OCI-LY1 (cell line): ENCODE data around the gene ADAMTSL2.

Experiments used
- H2AFZ ChIP-seq: fragments of 200-600 bp; sonication (generic), shearing (Covaris generic); 2 replicates; pipeline ENCODE4 v1.6.0; 2014; ENCODE audit warnings: antibody characterized with exemption, mild to moderate bottlenecking, low read length
- H3F3A ChIP-seq: fragments of 200-600 bp; sonication (generic), shearing (Covaris generic); 2 replicates; pipeline ENCODE4 v1.6.0; 2014; ENCODE audit warnings: mild to moderate bottlenecking, antibody characterized with exemption, low read length, moderate library complexity; ENCODE audit not compliant: insufficient read depth
- H3K27ac ChIP-seq: fragments of 200-600 bp; sonication (generic); 2 replicates; pipeline ENCODE4 v1.5.1; 2014; ENCODE audit warnings: low read length, mixed run types, mild to moderate bottlenecking, low read depth; ENCODE audit not compliant: poor library complexity, severe bottlenecking
- H3K27me3 ChIP-seq: fragments of 200-600 bp; sonication (generic); 2 replicates; pipeline ENCODE4 v1.6.0; 2014; ENCODE audit warnings: antibody characterized with exemption, mild to moderate bottlenecking, low read length, moderate library complexity; ENCODE audit not compliant: insufficient read depth
- H3K36me3 ChIP-seq: fragments of 200-600 bp; sonication (generic); 2 replicates; pipeline ENCODE4 v1.6.1; 2014; ENCODE audit warnings: mild to moderate bottlenecking, antibody characterized with exemption, low read length, moderate library complexity, mixed read lengths; ENCODE audit not compliant: insufficient read depth
- H3K4me1 ChIP-seq: fragments of 200-600 bp; sonication (generic); 2 replicates; pipeline ENCODE4 v1.5.1; 2014; ENCODE audit warnings: mild to moderate bottlenecking, low read length, moderate library complexity; ENCODE audit not compliant: insufficient read depth, severe bottlenecking
- H3K4me2 ChIP-seq: fragments of 200-600 bp; sonication (generic), shearing (Covaris generic); 2 replicates; pipeline ENCODE4 v1.6.1; 2014; ENCODE audit warnings: low read length
- H3K4me3 ChIP-seq: fragments of 200-600 bp; sonication (generic); 2 replicates; pipeline ENCODE4 v1.5.1; 2014; ENCODE audit warnings: low read length, low read depth, mild to moderate bottlenecking, mixed read lengths; ENCODE audit not compliant: poor library complexity, severe bottlenecking
- H3K79me2 ChIP-seq: fragments of 200-600 bp; shearing (Covaris generic); 2 replicates; pipeline ENCODE4 v1.6.1; 2016; ENCODE audit warnings: mixed run types, low read length, mixed read lengths; ENCODE audit not compliant: insufficient read depth
- H3K9ac ChIP-seq: fragments of 200-600 bp; sonication (generic), shearing (Covaris generic); 2 replicates; pipeline ENCODE4 v1.6.1; 2014; ENCODE audit warnings: mild to moderate bottlenecking, low read length, mixed read lengths
- H3K9me2 ChIP-seq: fragments of 200-600 bp; sonication (generic), shearing (Covaris generic); 2 replicates; pipeline ENCODE4 v1.6.1; 2014; ENCODE audit warnings: low read depth, mild to moderate bottlenecking, low read length, mixed read lengths
- H3K9me3 ChIP-seq: fragments of 200-600 bp; shearing (Covaris generic); 2 replicates; pipeline ENCODE4 v1.6.1; 2014; ENCODE audit warnings: low read length, mixed read lengths
- H4K20me1 ChIP-seq: fragments of 200-600 bp; sonication (generic), shearing (Covaris generic); 2 replicates; pipeline ENCODE4 v1.6.0; 2016; ENCODE audit warnings: mild to moderate bottlenecking, low read length; ENCODE audit not compliant: insufficient read depth
- EZH2 ChIP-seq: fragments of 200-600 bp; sonication (generic), shearing (Covaris generic); IDR thresholded peaks from 2 replicates; pipeline ENCODE4 v1.8.0; 2017; ENCODE audit warnings: borderline replicate concordance, mixed run types, mild to moderate bottlenecking, antibody characterized with exemption, low read length, moderate library complexity, mixed read lengths
- TF ChIP-seq, protein P1 (sequence below): fragments of 200-600 bp; sonication (generic), shearing (Covaris generic); IDR thresholded peaks from 2 replicates; pipeline ENCODE4 v1.5.1; 2017; ENCODE audit warnings: mild to moderate bottlenecking, antibody characterized with exemption, low read length, moderate library complexity, mixed read lengths

Gene ADAMTSL2

DNA sequence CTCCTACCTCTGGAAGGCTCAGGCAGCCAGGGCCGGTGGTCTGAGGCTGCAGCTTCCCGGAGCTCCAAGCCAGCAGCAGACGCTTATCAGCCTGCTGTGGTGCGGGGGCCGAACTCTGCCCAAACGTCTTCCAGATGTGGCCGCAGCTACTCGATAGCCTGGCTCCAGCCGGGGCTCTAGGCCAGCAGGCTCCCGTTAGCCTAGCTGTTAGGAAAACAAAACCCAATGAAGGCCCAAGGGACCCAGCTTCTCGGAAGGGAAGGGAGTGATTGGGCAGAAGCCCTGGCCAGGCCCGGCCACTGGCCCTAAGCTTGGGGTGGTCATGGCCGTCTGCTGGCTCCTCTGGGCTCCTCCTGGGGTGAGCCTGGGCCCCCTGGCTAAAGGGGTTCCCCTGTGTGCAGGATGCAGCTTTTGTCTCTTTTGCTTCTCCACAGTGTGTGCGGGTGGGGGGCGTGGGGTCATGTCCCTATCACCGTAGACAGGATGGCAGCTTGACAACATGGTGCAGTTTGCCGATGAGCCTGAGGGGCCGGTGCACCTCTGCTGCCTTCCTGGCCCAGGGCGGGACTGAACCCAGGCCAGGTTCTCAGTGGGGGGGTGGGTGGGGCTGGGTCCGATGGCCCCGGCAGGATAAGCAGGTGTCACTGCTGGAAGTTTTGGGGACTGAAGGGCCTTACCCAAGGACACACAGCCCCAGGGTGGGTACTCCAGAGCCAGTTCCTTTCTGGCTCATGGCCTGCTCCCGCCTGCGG is 28.4 kb upstream of the ADAMTSL2 start:
- no peak overlapping the region for H2AFZ ChIP-seq
- no peaks in the 10 kb centered on the region for H3K9me2 ChIP-seq
- no peaks in the 10 kb centered on the region for H3K79me2 ChIP-seq
- no peak overlapping the region for H3K4me3 ChIP-seq
- H3F3A ChIP-seq, result no peaks in the 10 kb centered on the region
- no peak overlapping the region for H3K4me2 ChIP-seq
- no peak overlapping the region for H3K27ac ChIP-seq
- H3K4me1 ChIP-seq, result no peaks in the 10 kb centered on the region
- TF ChIP-seq, protein P1, sequence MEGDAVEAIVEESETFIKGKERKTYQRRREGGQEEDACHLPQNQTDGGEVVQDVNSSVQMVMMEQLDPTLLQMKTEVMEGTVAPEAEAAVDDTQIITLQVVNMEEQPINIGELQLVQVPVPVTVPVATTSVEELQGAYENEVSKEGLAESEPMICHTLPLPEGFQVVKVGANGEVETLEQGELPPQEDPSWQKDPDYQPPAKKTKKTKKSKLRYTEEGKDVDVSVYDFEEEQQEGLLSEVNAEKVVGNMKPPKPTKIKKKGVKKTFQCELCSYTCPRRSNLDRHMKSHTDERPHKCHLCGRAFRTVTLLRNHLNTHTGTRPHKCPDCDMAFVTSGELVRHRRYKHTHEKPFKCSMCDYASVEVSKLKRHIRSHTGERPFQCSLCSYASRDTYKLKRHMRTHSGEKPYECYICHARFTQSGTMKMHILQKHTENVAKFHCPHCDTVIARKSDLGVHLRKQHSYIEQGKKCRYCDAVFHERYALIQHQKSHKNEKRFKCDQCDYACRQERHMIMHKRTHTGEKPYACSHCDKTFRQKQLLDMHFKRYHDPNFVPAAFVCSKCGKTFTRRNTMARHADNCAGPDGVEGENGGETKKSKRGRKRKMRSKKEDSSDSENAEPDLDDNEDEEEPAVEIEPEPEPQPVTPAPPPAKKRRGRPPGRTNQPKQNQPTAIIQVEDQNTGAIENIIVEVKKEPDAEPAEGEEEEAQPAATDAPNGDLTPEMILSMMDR, result no peak
- no peak for TF ChIP-seq EZH2
- H3K9ac ChIP-seq, result no peak overlapping the region
- H3K36me3 ChIP-seq, result no peaks in the 10 kb centered on the region; the same call in 1 of the 2 replicates
- H3K27me3 ChIP-seq, result peaks cover 18% of the 10 kb centered on the region; the same call in 1 of the 2 replicates
- peaks cover 6% of the 10 kb centered on the region; the same call in 1 of the 2 replicates for H3K9me3 ChIP-seq
- H4K20me1 ChIP-seq, result no peaks in the 10 kb centered on the region

DNA sequence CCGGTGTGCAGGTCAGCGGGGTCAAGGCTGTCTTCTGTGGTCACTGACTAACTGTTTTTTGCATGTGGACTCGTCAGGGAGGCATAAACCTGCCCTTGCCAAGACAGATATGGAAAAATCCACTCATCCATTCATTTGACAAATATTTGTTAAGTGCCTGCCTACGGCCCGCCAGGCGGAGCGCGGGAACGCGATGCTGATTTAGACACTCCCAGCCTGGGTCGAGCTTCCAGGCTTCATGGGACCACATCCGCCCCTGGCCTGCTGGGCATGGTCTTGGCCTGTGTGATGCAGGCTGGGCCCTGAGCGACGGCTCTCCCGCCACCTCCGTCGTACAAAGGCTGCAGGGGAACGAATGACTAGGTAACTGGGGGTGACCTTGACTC is 27.9 kb upstream of the ADAMTSL2 start:
- no peak overlapping the region for H3K27ac ChIP-seq
- H3K9me2 ChIP-seq, result no peaks in the 10 kb centered on the region
- H3K79me2 ChIP-seq, result no peaks in the 10 kb centered on the region
- no peaks in the 10 kb centered on the region; the same call in 1 of the 2 replicates for H3K36me3 ChIP-seq
- no peak overlapping the region for H3K9ac ChIP-seq
- no peak overlapping the region for H3K4me3 ChIP-seq
- H3K4me2 ChIP-seq, result no peak overlapping the region
- no peaks in the 10 kb centered on the region for H3F3A ChIP-seq
- H4K20me1 ChIP-seq, result no peaks in the 10 kb centered on the region
- no peak for TF ChIP-seq EZH2
- TF ChIP-seq, protein P1, result no peak
- peaks cover 6% of the 10 kb centered on the region; the same call in 1 of the 2 replicates for H3K9me3 ChIP-seq
- no peak overlapping the region for H2AFZ ChIP-seq
- H3K27me3 ChIP-seq, result peaks cover 13% of the 10 kb centered on the region; the same call in 1 of the 2 replicates
- H3K4me1 ChIP-seq, result no peaks in the 10 kb centered on the region

DNA sequence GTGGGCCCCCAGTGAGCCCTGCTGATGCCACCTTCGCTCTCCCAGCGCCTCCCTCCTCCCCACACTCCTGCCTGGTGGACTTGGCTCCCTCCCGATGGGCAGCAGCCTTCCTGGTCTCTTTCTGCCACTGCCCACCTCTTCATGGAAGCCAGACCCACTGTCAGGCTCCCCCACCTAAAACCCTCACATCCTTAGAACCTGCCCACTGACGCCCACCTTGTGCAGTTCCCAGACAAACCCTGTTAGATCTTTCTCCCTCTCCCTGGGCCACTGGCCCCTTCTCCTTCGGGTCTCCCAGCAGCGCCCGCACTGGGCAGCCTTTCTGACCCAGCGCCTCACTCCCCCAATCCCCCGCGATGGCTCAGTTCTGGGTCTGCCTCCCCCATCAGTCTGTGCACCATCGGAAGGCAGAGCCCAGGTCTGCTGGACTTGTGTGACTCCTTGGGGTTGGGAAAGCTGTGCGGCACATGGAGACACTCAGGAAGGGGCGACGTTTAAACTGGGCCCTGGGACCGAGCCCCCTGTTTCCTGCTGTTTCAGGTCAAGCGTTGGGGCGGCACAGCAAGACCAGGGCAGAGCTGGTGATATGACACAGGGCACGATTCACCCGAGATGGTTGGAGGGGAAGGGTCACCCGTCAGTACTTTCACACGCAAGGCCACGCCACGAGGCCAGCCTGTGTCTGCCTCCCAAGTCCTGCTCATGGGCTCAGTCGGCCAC is 27.1 kb upstream of the ADAMTSL2 start:
- Histone ChIP-seq H3K27ac (no peak overlapping the region), H3K27me3 (peaks cover 13% of the 10 kb centered on the region; the same call in 1 of the 2 replicates), H4K20me1 (no peaks in the 10 kb centered on the region), H3K9me2 (no peaks in the 10 kb centered on the region), H3K4me1 (no peaks in the 10 kb centered on the region), H3K9me3 (peaks cover 4% of the 10 kb centered on the region; the same call in 1 of the 2 replicates), H3K9ac (no peak overlapping the region), H3K4me2 (no peak overlapping the region), H3K36me3 (no peaks in the 10 kb centered on the region; the same call in 1 of the 2 replicates), H3F3A (no peaks in the 10 kb centered on the region), H3K4me3 (no peak overlapping the region), H3K79me2 (no peaks in the 10 kb centered on the region), H2AFZ (no peak overlapping the region)
- TF ChIP-seq, protein P1, result no peak
- no peak for TF ChIP-seq EZH2
